ENCODE measurements around the gene CPB2.

CPB2 gene

GRCh38 chr13:46051968-46052318 is 52.9 kb downstream of the CPB2 start:
- no peak for DNase-seq (ENCODE audit: low spot score)

GRCh38 chr13:46050771-46051170 is 54.1 kb downstream of the CPB2 start:
- DNase-seq (ENCODE audit: low spot score) = no peak

GRCh38 chr13:46045424-46045823 is 59.4 kb downstream of the CPB2 start:
- no peak for DNase-seq (ENCODE audit: low spot score)

GRCh38 chr13:46043647-46044046 is 61.2 kb downstream of the CPB2 start:
- DNase-seq (ENCODE audit: low spot score) = no peak

- no peak for DNase-seq (ENCODE audit: low spot score)
These were observed 63.4 kb downstream of the CPB2 start for GRCh38 chr13:46041419-46041839.

GRCh38 chr13:46040763-46041162 is 64.1 kb downstream of the CPB2 start:
- DNase-seq (ENCODE audit: low spot score) = no peak

GRCh38 chr13:46039411-46040182 is 65.2 kb downstream of the CPB2 start:
- no peak for DNase-seq (ENCODE audit: low spot score)

- DNase-seq (ENCODE audit: low spot score) = no peak
These were observed 66.5 kb downstream of the CPB2 start for GRCh38 chr13:46038296-46038695.

GRCh38 chr13:46035066-46035465 is 69.8 kb downstream of the CPB2 start:
- no peak for DNase-seq (ENCODE audit: low spot score)

GRCh38 chr13:46032341-46032740 is 72.5 kb downstream of the CPB2 start:
- DNase-seq (ENCODE audit: low spot score) = no peak

- DNase-seq (ENCODE audit: low spot score) = no peak
These were observed 73.1 kb downstream of the CPB2 start for GRCh38 chr13:46031581-46032263.

- no peak for DNase-seq (ENCODE audit: low spot score)
These were observed 79.7 kb downstream of the CPB2 start for GRCh38 chr13:46025157-46025556.

- no peak for DNase-seq (ENCODE audit: low spot score)
These were observed 82.4 kb downstream of the CPB2 start for GRCh38 chr13:46022481-46022880.

GRCh38 chr13:46016216-46016615 is 88.6 kb downstream of the CPB2 start:
- DNase-seq (ENCODE audit: low spot score) = no peak

- DNase-seq (ENCODE audit: low spot score) = no peak
These were observed 89.5 kb downstream of the CPB2 start for GRCh38 chr13:46015366-46015765.

- DNase-seq (ENCODE audit: low spot score) = no peak
These were observed 92.4 kb downstream of the CPB2 start for GRCh38 chr13:46012404-46012803.

- peak; percentile 11 for DNase-seq (ENCODE audit: low spot score)
These were observed 94.7 kb downstream of the CPB2 start for GRCh38 chr13:46010148-46010547.

GRCh38 chr13:46008631-46009030 is 96.2 kb downstream of the CPB2 start:
- DNase-seq (ENCODE audit: low spot score) = no peak

- DNase-seq (ENCODE audit: low spot score) = no peak
These were observed 98.0 kb downstream of the CPB2 start for GRCh38 chr13:46006688-46007452.

GRCh38 chr13:46004491-46004890 is 100.3 kb downstream of the CPB2 start:
- no peak for DNase-seq (ENCODE audit: low spot score)

Measured in Ammon's horn (tissue), 1 donor.